ENCODE measurements around the gene CDC5L.

DNA sequence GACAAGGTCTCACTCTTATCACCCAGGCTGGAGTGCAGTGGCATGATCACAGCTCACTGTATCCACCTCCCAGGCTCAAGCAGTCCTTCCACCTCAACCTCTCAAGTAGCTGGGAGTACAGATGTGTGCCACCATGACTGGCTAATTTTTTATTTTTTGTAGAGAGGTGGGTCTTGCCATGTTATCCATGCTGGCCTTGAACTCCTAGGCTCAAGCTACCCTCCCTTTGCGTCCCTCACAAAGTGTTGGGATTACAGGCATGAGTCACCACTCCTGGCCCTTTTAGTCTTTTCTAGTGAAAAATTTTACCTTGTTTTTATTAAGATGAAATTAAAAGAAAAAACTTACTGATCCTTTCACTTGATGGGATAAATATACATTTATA lies 17.2 kb downstream of the CDC5L start:
- TF ChIP-seq FOXM1 (IDR thresholded peaks at IDR 0.05; ENCODE audit: borderline replicate concordance) (no peak), TARDBP (IDR thresholded peaks at IDR 0.05) (no peak), CTBP1 (IDR thresholded peaks at IDR 0.05; ENCODE audit: borderline replicate concordance) (no peak)

All from HEK293T (cell line).